CD4-positive, CD25-positive, alpha-beta regulatory T cell (primary cell): ENCODE measurements around the gene GIT1. TPM values are rescaled to one million over a fixed set of nuclear protein-coding genes. Genes with fewer than 3 reads are reported as not detected.
A peak's percentile ranks its signal among the peaks of the same experiment; 100 is the strongest.

Experiments
- ATAC-seq, 2 donors: fragments of 150-1000 bp; cut with Tn5 transposase; one replicate each; pipeline ENCODE4 v1.10.0; 2021; ENCODE audit warnings: low read depth in 2 of 2, moderate number of reproducible peaks in 2 of 2, moderate library complexity in 1 of 2
- DNase-seq, 3 donors: peaks; one replicate each; pipeline versions ENCODE4 v3.0.0 to v3.0.0-alpha.2; 2012 to 2022; ENCODE audit warnings: mixed read lengths in 1 of 3
- H3K27ac ChIP-seq: one replicate; pipeline ENCODE4 v1.7.0; 2013; ENCODE audit warnings: mild to moderate bottlenecking, low read length; ENCODE audit not compliant: insufficient read depth, poor library complexity, severe bottlenecking
- H3K27me3 ChIP-seq: one replicate; pipeline ENCODE4 v1.7.0; 2013; ENCODE audit warnings: low read length; ENCODE audit not compliant: control insufficient read depth, insufficient read depth
- H3K36me3 ChIP-seq: one replicate; pipeline ENCODE4 v1.7.0; 2013; ENCODE audit warnings: mild to moderate bottlenecking, low read length, moderate library complexity; ENCODE audit not compliant: control insufficient read depth, insufficient read depth
- H3K4me1 ChIP-seq: 2 replicates; pipeline ENCODE4 v1.7.0; 2013; ENCODE audit warnings: mild to moderate bottlenecking, low read length; ENCODE audit not compliant: insufficient read depth, control insufficient read depth, poor library complexity, severe bottlenecking
- H3K4me3 ChIP-seq: one replicate; pipeline ENCODE4 v1.7.0; 2013; ENCODE audit warnings: low read depth, mild to moderate bottlenecking, low read length, moderate library complexity
- H3K9me3 ChIP-seq, 2 experiments: 1 replicate in 1 of 2; 2 replicates in 1 of 2; pipeline ENCODE4 v1.7.0; 2013; ENCODE audit warnings: low read length in 2 of 2, mild to moderate bottlenecking in 1 of 2, moderate library complexity in 1 of 2; ENCODE audit not compliant: control insufficient read depth in 2 of 2
- H3K27ac Mint-ChIP-seq, 3 donors: one replicate each; pipeline ENCODE4 v1.8.0; 2020 to 2022; ENCODE audit warnings: mild to moderate bottlenecking in 3 of 3, mixed read lengths in 3 of 3, moderate library complexity in 2 of 3
- H3K27me3 Mint-ChIP-seq: one replicate; pipeline ENCODE4 v1.8.0; 2022; ENCODE audit warnings: mild to moderate bottlenecking, mixed read lengths
- H3K36me3 Mint-ChIP-seq: one replicate; pipeline ENCODE4 v1.8.0; 2020; ENCODE audit warnings: mixed read lengths
- H3K4me1 Mint-ChIP-seq, 4 donors: one replicate each; pipeline ENCODE4 v1.8.0; 2020 to 2022; ENCODE audit warnings: mixed read lengths in 4 of 4, mild to moderate bottlenecking in 1 of 4
- H3K4me3 Mint-ChIP-seq, 4 donors: one replicate each; pipeline ENCODE4 v1.8.0; 2020 to 2022; ENCODE audit warnings: mild to moderate bottlenecking in 4 of 4, mixed read lengths in 4 of 4, moderate library complexity in 3 of 4
- H3K9me3 Mint-ChIP-seq, 7 donors: one replicate each; pipeline ENCODE4 v1.8.0; 2020 to 2022; ENCODE audit warnings: mixed read lengths in 7 of 7, mild to moderate bottlenecking in 3 of 7, moderate library complexity in 2 of 7
- polyA plus RNA-seq, 4 donors: library from polyadenylated mRNA; unstranded; fragments of 300-500 nt; fragmentation: Illumina TruSeq; gene quantifications; one replicate each; pipeline ENCODE4 v1.2.3, GENCODE V29; 2021
- total RNA-seq: library from RNA; stranded (reverse); gene quantifications from one replicate; pipeline ENCODE4 v1.2.3, GENCODE V29; 2022

Gene GIT1
- total and polyA plus RNA-seq, 5 donors from 2014 or later = 5.5 to 41.5 (median 6.6) TPM

- H3K27ac Mint-ChIP-seq = no peak overlapping the region
- Histone ChIP-seq H3K27ac (no peak overlapping the region), H3K4me3 (no peak overlapping the region), H3K27me3 (no peaks in the 10 kb centered on the region), H3K4me1 (peaks cover 4% of the 10 kb centered on the region), H3K36me3 (peaks cover 43% of the 10 kb centered on the region), H3K9me3 (no peaks in the 10 kb centered on the region)
- H3K27me3 Mint-ChIP-seq = no peaks in the 10 kb centered on the region
- H3K9me3 Mint-ChIP-seq = peaks cover 0 to 1% (median 0%) of the 10 kb centered on the region in 7 donors
- no peak overlapping the region for H3K4me3 Mint-ChIP-seq
- peaks cover 5 to 16% (median 7%) of the 10 kb centered on the region in 4 donors for H3K4me1 Mint-ChIP-seq
- no peak for ATAC-seq
- DNase-seq = no peak
- peaks cover 31% of the 10 kb centered on the region for H3K36me3 Mint-ChIP-seq
Measured at GRCh38 chr17:29577385-29578211, 11.8 kb downstream of the GIT1 start.

- Mint-ChIP-seq H3K27ac (no peak overlapping the region), H3K36me3 (peaks cover 28% of the 10 kb centered on the region), H3K4me3 (no peak overlapping the region), H3K27me3 (no peaks in the 10 kb centered on the region), H3K4me1 (peaks cover 5 to 13% (median 7%) of the 10 kb centered on the region in 4 donors), H3K9me3 (peaks cover 0 to 1% (median 0%) of the 10 kb centered on the region in 7 donors)
- Histone ChIP-seq H3K27ac (no peak overlapping the region), H3K27me3 (no peaks in the 10 kb centered on the region), H3K4me1 (peaks cover 4% of the 10 kb centered on the region), H3K9me3 (no peaks in the 10 kb centered on the region), H3K4me3 (no peak overlapping the region), H3K36me3 (peaks cover 37% of the 10 kb centered on the region)
- DNase-seq (no peak), ATAC-seq (no peak)
Measured at GRCh38 chr17:29577001-29577370, 12.5 kb downstream of the GIT1 start.

GRCh38 chr17:29576214-29577000 lies 13.0 kb downstream of the GIT1 start:
- Mint-ChIP-seq H3K9me3 (peaks cover 0 to 1% (median 0%) of the 10 kb centered on the region in 7 donors), H3K27ac (no peak overlapping the region), H3K4me1 (peaks cover 5 to 13% (median 7%) of the 10 kb centered on the region in 4 donors), H3K4me3 (no peak overlapping the region), H3K27me3 (no peaks in the 10 kb centered on the region), H3K36me3 (peaks cover 28% of the 10 kb centered on the region)
- no peaks in the 10 kb centered on the region for H3K27me3 ChIP-seq
- H3K4me3 ChIP-seq = no peak overlapping the region
- ATAC-seq (no peak), DNase-seq (no peak)
- H3K4me1 ChIP-seq = peaks cover 4% of the 10 kb centered on the region
- H3K36me3 ChIP-seq = peaks cover 33% of the 10 kb centered on the region
- H3K9me3 ChIP-seq = no peaks in the 10 kb centered on the region
- H3K27ac ChIP-seq = no peak overlapping the region

GRCh38 chr17:29575511-29576213 lies 13.8 kb downstream of the GIT1 start:
- Histone ChIP-seq H3K27me3 (no peaks in the 10 kb centered on the region), H3K9me3 (no peaks in the 10 kb centered on the region), H3K4me1 (peaks cover 4% of the 10 kb centered on the region), H3K27ac (no peak overlapping the region), H3K4me3 (no peak overlapping the region), H3K36me3 (peaks cover 33% of the 10 kb centered on the region)
- no peak overlapping the region for H3K27ac Mint-ChIP-seq
- peaks cover 5 to 18% (median 12%) of the 10 kb centered on the region in 4 donors for H3K4me1 Mint-ChIP-seq
- no peaks in the 10 kb centered on the region for H3K27me3 Mint-ChIP-seq
- H3K36me3 Mint-ChIP-seq = peaks cover 28% of the 10 kb centered on the region
- peak overlapping the region in 1 of 4 donors; percentile 71 for H3K4me3 Mint-ChIP-seq
- DNase-seq (no peak), ATAC-seq (no peak)
- H3K9me3 Mint-ChIP-seq = peaks cover 0 to 3% (median 0%) of the 10 kb centered on the region in 7 donors

- H3K27me3 ChIP-seq = no peaks in the 10 kb centered on the region
- H3K4me3 ChIP-seq = no peak overlapping the region
- Mint-ChIP-seq H3K4me3 (peak overlapping the region in 1 of 4 donors; percentile 71), H3K27me3 (no peaks in the 10 kb centered on the region), H3K36me3 (peaks cover 21% of the 10 kb centered on the region), H3K4me1 (peaks cover 0 to 14% (median 8%) of the 10 kb centered on the region in 4 donors), H3K27ac (no peak overlapping the region), H3K9me3 (peaks cover 0 to 2% (median 0%) of the 10 kb centered on the region in 7 donors)
- ATAC-seq = no peak
- H3K27ac ChIP-seq = no peak overlapping the region
- H3K36me3 ChIP-seq = peaks cover 33% of the 10 kb centered on the region
- DNase-seq = no peak
- H3K9me3 ChIP-seq = no peaks in the 10 kb centered on the region
- H3K4me1 ChIP-seq = no peaks in the 10 kb centered on the region
Measured at GRCh38 chr17:29574732-29575510, 14.5 kb downstream of the GIT1 start.

GRCh38 chr17:29573871-29574731 lies 15.3 kb downstream of the GIT1 start:
- ATAC-seq = no peak
- H3K27me3 Mint-ChIP-seq = no peaks in the 10 kb centered on the region
- no peak for DNase-seq
- H3K36me3 Mint-ChIP-seq = peaks cover 16% of the 10 kb centered on the region
- H3K27ac ChIP-seq = no peak overlapping the region
- no peak overlapping the region for H3K4me3 Mint-ChIP-seq
- H3K27ac Mint-ChIP-seq = peak overlapping the region in 1 of 3 donors; percentile 12
- H3K9me3 Mint-ChIP-seq = peaks cover 0 to 2% (median 0%) of the 10 kb centered on the region in 7 donors
- H3K4me3 ChIP-seq = no peak overlapping the region
- peaks cover 0 to 20% (median 13%) of the 10 kb centered on the region in 4 donors for H3K4me1 Mint-ChIP-seq
- no peaks in the 10 kb centered on the region for H3K9me3 ChIP-seq
- peaks cover 33% of the 10 kb centered on the region for H3K36me3 ChIP-seq
- H3K27me3 ChIP-seq = no peaks in the 10 kb centered on the region
- peaks cover 4% of the 10 kb centered on the region for H3K4me1 ChIP-seq
